Measurements from ENCODE around the gene CGA. TPM values are rescaled to one million over a fixed set of nuclear protein-coding genes. Genes with fewer than 3 reads are reported as not detected.
A peak's percentile ranks its signal among the peaks of the same experiment; 100 is the strongest.

The CGA gene
- total RNA-seq, 1 donor from 2014 or later: not detected

DNA sequence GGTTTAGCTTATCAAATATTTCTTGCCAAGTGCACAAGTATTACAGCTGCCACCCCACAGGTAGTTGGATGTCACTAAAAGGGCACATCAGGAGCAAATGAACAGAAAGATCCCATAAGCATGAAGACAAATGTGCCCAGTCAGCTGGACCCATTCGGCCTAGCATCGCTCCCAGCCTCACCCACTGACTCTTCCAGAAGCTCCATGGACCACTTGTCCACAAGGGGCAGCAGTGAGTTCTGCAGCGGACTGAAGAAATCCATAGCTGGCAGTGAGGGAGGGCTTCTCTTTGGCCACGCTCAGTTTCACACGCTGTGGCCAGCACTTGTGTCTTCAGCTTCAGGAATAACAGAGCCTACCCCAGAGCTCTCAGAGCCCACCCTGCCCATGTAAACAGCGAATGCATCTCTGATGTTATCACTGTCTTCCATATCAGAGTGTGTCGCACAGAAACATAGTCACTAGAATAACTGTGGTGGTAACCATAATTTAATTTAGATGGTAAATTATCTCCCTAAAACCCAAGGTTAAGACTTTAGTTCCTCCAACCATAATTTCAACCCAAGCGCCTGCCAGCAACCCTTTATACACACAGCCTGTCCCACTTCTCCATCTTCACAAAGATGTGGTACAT lies 15.8 kb downstream of the CGA start:
- DNase-seq (ENCODE audit: extremely low spot score in 2 of 2): no peak
- Histone ChIP-seq H3K27me3 (no peaks in the 10 kb centered on the region), H3K36me3 (no peaks in the 10 kb centered on the region), H3K4me1 (no peaks in the 10 kb centered on the region), H3K27ac (no peak overlapping the region), H3K9me3 (no peaks in the 10 kb centered on the region), H3K4me3 (no peak overlapping the region)
- TF ChIP-seq, protein P1, sequence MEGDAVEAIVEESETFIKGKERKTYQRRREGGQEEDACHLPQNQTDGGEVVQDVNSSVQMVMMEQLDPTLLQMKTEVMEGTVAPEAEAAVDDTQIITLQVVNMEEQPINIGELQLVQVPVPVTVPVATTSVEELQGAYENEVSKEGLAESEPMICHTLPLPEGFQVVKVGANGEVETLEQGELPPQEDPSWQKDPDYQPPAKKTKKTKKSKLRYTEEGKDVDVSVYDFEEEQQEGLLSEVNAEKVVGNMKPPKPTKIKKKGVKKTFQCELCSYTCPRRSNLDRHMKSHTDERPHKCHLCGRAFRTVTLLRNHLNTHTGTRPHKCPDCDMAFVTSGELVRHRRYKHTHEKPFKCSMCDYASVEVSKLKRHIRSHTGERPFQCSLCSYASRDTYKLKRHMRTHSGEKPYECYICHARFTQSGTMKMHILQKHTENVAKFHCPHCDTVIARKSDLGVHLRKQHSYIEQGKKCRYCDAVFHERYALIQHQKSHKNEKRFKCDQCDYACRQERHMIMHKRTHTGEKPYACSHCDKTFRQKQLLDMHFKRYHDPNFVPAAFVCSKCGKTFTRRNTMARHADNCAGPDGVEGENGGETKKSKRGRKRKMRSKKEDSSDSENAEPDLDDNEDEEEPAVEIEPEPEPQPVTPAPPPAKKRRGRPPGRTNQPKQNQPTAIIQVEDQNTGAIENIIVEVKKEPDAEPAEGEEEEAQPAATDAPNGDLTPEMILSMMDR (IDR thresholded peaks at IDR 0.05): peak in 2 of 3 experiments; percentile 17 to 20
- TF ChIP-seq POLR2AphosphoS5 (IDR thresholded peaks at IDR 0.05; ENCODE audit: insufficient read depth in 1 of 2, low read depth in 1 of 2): no peak
- intact Hi-C loops (cut with DNase I): no loop called here

DNA sequence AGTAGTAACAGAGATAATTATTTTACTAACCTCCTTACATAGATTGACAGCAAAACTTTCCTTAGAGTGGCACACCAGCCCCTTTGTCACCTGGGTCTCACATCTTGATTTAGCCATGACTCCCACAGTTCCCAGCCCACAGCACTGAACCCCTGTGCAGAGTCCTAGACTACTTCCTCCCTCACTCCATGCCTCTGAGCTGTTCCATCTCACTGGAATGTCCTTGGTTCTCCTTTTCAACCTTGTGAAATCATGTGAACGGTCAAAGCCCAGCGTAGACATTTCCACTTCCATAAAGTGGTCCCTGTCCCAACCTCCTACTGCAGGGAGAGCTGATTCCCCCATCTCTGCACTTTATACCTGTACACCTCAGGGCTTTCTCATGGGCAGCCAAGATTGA lies 19.7 kb downstream of the CGA start:
- no peak for DNase-seq (ENCODE audit: extremely low spot score in 2 of 2)
- TF ChIP-seq POLR2A (IDR thresholded peaks at IDR 0.05) (no peak), POLR2AphosphoS5 (IDR thresholded peaks at IDR 0.05; ENCODE audit: insufficient read depth in 1 of 2, low read depth in 1 of 2) (no peak)
- TF ChIP-seq, protein P1 (IDR thresholded peaks at IDR 0.05): no peak
- H3K36me3 ChIP-seq: no peaks in the 10 kb centered on the region
- intact Hi-C loops (cut with DNase I): no loop called here
- H3K4me1 ChIP-seq: no peaks in the 10 kb centered on the region
- H3K27me3 ChIP-seq: no peaks in the 10 kb centered on the region
- H3K4me3 ChIP-seq: no peak overlapping the region
- no peak overlapping the region for H3K27ac ChIP-seq
- no peaks in the 10 kb centered on the region for H3K9me3 ChIP-seq

DNA sequence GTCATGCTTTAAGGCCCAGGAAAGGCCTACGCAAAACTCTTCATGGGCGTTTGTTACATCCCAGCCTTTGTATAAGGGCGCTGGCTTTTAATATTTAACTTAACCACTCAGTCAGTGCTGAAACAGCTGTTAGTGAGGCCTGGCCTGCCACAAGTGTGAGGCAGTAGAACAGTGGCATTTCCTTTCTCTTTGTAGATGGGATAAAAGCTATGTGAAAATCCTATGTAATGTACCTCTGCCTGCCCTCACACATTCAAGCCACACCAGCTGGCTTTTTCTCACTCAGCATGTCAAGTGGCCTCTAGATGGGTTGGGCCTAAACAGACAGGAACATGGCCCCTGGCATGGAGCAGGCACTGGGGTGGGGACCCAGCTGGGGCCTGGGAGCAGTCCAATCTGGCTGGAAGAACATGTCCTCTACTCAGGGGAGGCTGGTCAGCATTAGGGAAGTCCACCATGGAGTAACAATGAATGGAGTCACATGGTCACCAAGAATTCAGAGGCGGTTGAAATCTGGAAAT lies 20.7 kb downstream of the CGA start:
- H3K4me3 ChIP-seq: no peak overlapping the region
- no peak for TF ChIP-seq POLR2A (IDR thresholded peaks at IDR 0.05)
- TF ChIP-seq POLR2AphosphoS5 (IDR thresholded peaks at IDR 0.05; ENCODE audit: insufficient read depth in 1 of 2, low read depth in 1 of 2): no peak
- TF ChIP-seq, protein P1 (IDR thresholded peaks at IDR 0.05): no peak
- H3K27ac ChIP-seq: no peak overlapping the region
- no peaks in the 10 kb centered on the region for H3K36me3 ChIP-seq
- H3K27me3 ChIP-seq: no peaks in the 10 kb centered on the region
- intact Hi-C loops (cut with DNase I): no loop called here
- no peak for DNase-seq (ENCODE audit: extremely low spot score in 2 of 2)
- no peaks in the 10 kb centered on the region for H3K4me1 ChIP-seq
- no peaks in the 10 kb centered on the region for H3K9me3 ChIP-seq

DNA sequence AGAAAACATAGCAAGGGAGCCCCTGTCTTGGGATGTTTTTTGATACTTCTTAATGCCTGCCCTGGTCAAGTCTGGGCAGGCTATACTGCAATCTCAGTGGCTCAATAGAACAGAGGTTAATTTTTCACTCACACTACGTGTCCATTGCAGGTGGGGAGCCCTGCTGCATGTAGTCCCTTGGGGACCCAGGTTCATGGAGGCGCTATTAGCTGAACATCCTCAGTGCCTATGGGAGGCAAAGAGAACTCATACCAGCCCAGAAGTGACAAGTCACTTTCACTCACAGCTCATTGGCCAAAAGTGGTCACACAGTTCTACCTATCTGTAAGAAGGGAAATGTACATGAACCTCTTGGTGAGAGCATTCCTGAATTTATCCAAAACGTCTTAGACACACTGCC lies 23.2 kb downstream of the CGA start:
- no peak for DNase-seq (ENCODE audit: extremely low spot score in 2 of 2)
- intact Hi-C loops (cut with DNase I): no loop called here
- no peaks in the 10 kb centered on the region for H3K36me3 ChIP-seq
- no peaks in the 10 kb centered on the region for H3K9me3 ChIP-seq
- H3K27ac ChIP-seq: no peak overlapping the region
- H3K4me3 ChIP-seq: no peak overlapping the region
- H3K27me3 ChIP-seq: no peaks in the 10 kb centered on the region
- H3K4me1 ChIP-seq: no peaks in the 10 kb centered on the region
- TF ChIP-seq, protein P1 (IDR thresholded peaks at IDR 0.05): no peak

DNA sequence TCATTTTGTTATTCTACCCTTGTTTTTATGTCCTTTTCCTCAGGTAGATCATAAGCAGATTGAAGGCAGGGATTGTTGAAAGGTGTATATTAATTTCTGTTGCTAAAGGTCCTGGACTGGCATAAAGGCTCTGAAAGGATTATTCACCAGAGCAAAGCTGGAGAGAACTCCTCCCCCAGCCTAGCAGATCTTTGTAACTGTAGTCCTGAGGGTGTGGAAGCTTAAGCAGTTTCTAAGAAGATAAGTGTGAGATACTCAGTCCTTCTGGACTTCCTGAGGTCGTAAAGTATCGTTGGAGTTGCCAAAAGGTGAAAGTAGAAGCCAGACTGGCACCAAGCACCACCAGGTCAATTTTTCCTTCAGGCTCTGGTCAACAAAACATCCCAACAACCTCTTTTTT lies 24.2 kb downstream of the CGA start:
- Histone ChIP-seq H3K9me3 (no peaks in the 10 kb centered on the region), H3K4me3 (no peak overlapping the region), H3K4me1 (no peaks in the 10 kb centered on the region), H3K27me3 (no peaks in the 10 kb centered on the region), H3K27ac (no peak overlapping the region), H3K36me3 (no peaks in the 10 kb centered on the region)
- intact Hi-C loops (cut with DNase I): no loop called here
- no peak for DNase-seq (ENCODE audit: extremely low spot score in 2 of 2)
- TF ChIP-seq POLR2A (IDR thresholded peaks at IDR 0.05) (no peak), POLR2AphosphoS5 (IDR thresholded peaks at IDR 0.05; ENCODE audit: insufficient read depth in 1 of 2, low read depth in 1 of 2) (no peak)
- TF ChIP-seq, protein P1 (IDR thresholded peaks at IDR 0.05): no peak
